Endothelial cell of umbilical vein (primary cell): Measurements from ENCODE around the gene APBA3. TPM values are rescaled to one million over a fixed set of nuclear protein-coding genes. Genes with fewer than 3 reads are reported as not detected.

ENCODE experiments used
- BruUV-seq: library from RNA; stranded (reverse); fragments of 400-500 nt; replicated peaks from 2 replicates; lab custom pipeline; 2021; lab: Mats Ljungman, UMichigan
- CTCF ChIA-PET: fragments of 300-600, 350-600 bp; sonication (Branson Sonifier 250); formaldehyde crosslinking; loops from one replicate; lab custom pipeline; 2021; ENCODE audit warnings: antibody characterized with exemption, inconsistent platforms; lab: Charles Lee
- POLR2A ChIA-PET: fragments of 300-600, 350-600 bp; sonication (Branson Sonifier 250); formaldehyde crosslinking; loops from one replicate; lab custom pipeline; 2021; ENCODE audit warnings: antibody characterized with exemption, inconsistent platforms; lab: Charles Lee
- DNase-seq: peaks from one replicate; pipeline ENCODE4 v3.0.0-alpha.2; 2011; ENCODE audit warnings: low read depth, low spot score
- FAIRE-seq: peaks from 2 replicates; lab custom pipeline; 2011; peaks lifted over from hg19 to GRCh38; lab: Jason Lieb, UNC
- H2AFZ ChIP-seq: 2 replicates; pipeline ENCODE4 v1.6.0; 2012; ENCODE audit warnings: low read depth, low read length, control low read depth, inconsistent platforms
- H3K27ac ChIP-seq: 2 replicates; pipeline ENCODE4 v1.5.1; 2011; ENCODE audit warnings: low read depth, mild to moderate bottlenecking, control low read depth, low read length, moderate library complexity; ENCODE audit not compliant: insufficient read depth
- H3K27me3 ChIP-seq, 2 experiments: 2 replicates each; pipeline versions ENCODE4 v1.6.0 to v1.6.1; 2011; ENCODE audit warnings: low read length in 2 of 2, mixed read lengths in 1 of 2; ENCODE audit not compliant: control insufficient read depth in 2 of 2, insufficient read depth in 2 of 2
- H3K36me3 ChIP-seq, 2 experiments: 2 replicates in 1 of 2; 3 replicates in 1 of 2; pipeline ENCODE4 v1.5.1; 2011; ENCODE audit warnings: low read length in 2 of 2, mild to moderate bottlenecking in 1 of 2, moderate library complexity in 1 of 2; ENCODE audit not compliant: control insufficient read depth in 2 of 2, insufficient read depth in 2 of 2; ENCODE audit errors: extremely low read depth in 1 of 2
- H3K4me1 ChIP-seq: 3 replicates; pipeline ENCODE4 v1.5.1; 2011; ENCODE audit warnings: mild to moderate bottlenecking, low read length; ENCODE audit not compliant: control insufficient read depth, insufficient read depth; ENCODE audit errors: extremely low read depth
- H3K4me2 ChIP-seq: 2 replicates; pipeline ENCODE4 v1.6.1; 2011; ENCODE audit warnings: low read length, control low read depth, mixed read lengths; ENCODE audit not compliant: insufficient read depth
- H3K4me3 ChIP-seq, 3 experiments: fragments of 200-600 bp in 1 of 3; sonication (generic), shearing (Covaris generic) in 1 of 3; replicated peaks in 1 of 3; 2 replicates each; pipeline ENCODE4 v1.5.1; 2011 to 2016; ENCODE audit warnings: control low read depth in 3 of 3, low read length in 3 of 3, mild to moderate bottlenecking in 2 of 3, inconsistent platforms in 1 of 3, low read depth in 1 of 3, moderate library complexity in 1 of 3; ENCODE audit not compliant: insufficient read depth in 1 of 3
- H3K79me2 ChIP-seq: 2 replicates; pipeline ENCODE4 v1.6.0; 2012; ENCODE audit warnings: low read length, inconsistent platforms; ENCODE audit not compliant: control insufficient read depth, insufficient read depth
- H3K9ac ChIP-seq: replicated peaks from 2 replicates; pipeline ENCODE3; 2011; ENCODE audit warnings: low read length, control low read depth; ENCODE audit not compliant: insufficient read depth; ENCODE audit errors: extremely low read depth
- H3K9me1 ChIP-seq: replicated peaks from 3 replicates; pipeline ENCODE4 v1.6.0; 2011; ENCODE audit warnings: mild to moderate bottlenecking, low read length; ENCODE audit not compliant: control insufficient read depth, insufficient read depth; ENCODE audit errors: extremely low read depth
- H3K9me3 ChIP-seq: replicated peaks from 2 replicates; pipeline ENCODE4 v1.5.1; 2012; ENCODE audit warnings: low read length, inconsistent platforms; ENCODE audit not compliant: control insufficient read depth, insufficient read depth
- H4K20me1 ChIP-seq: replicated peaks from 2 replicates; pipeline ENCODE3; 2011; ENCODE audit warnings: mild to moderate bottlenecking, low read length; ENCODE audit not compliant: control insufficient read depth, insufficient read depth; ENCODE audit errors: extremely low read depth
- CTCF ChIP-seq, 2 donors: IDR thresholded peaks; 1 replicate in 1 of 2; 2 replicates in 1 of 2; pipeline ENCODE4 v1.5.1; 2011; ENCODE audit warnings: low read length in 2 of 2, mild to moderate bottlenecking in 2 of 2, moderate library complexity in 2 of 2, control low read depth in 1 of 2, inconsistent platforms in 1 of 2, low read depth in 1 of 2; ENCODE audit not compliant: insufficient read depth in 1 of 2; ENCODE audit errors: extremely low read depth in 1 of 2
- FOS ChIP-seq: IDR thresholded peaks from 2 replicates; pipeline ENCODE4 v1.6.1; 2011; ENCODE audit warnings: mild to moderate bottlenecking, low read length, moderate library complexity, borderline replicate concordance; ENCODE audit not compliant: insufficient read depth
- JUN ChIP-seq: IDR thresholded peaks from 2 replicates; pipeline ENCODE4 v1.6.1; 2011; ENCODE audit warnings: borderline replicate concordance, low read depth; ENCODE audit not compliant: insufficient read length, insufficient read depth
- MYC ChIP-seq: IDR thresholded peaks from one replicate; pipeline ENCODE4 v1.6.1; 2011; ENCODE audit warnings: mild to moderate bottlenecking, low read depth, low read length
- POLR2A ChIP-seq: IDR thresholded peaks from 2 replicates; pipeline ENCODE4 v1.6.1; 2012; ENCODE audit warnings: low read depth, mild to moderate bottlenecking, control low read depth, low read length
- POLR2AphosphoS5 ChIP-seq: IDR thresholded peaks from 2 replicates; pipeline ENCODE4 v1.6.1; 2012; ENCODE audit warnings: low read depth, mild to moderate bottlenecking, control low read depth, low read length, moderate library complexity; ENCODE audit not compliant: insufficient read depth
- dilution Hi-C: fragments of 300-500 bp; cut with MboI; formaldehyde crosslinking; loops from one replicate; pipeline ENCODE4 v1.15.0; 2019; ENCODE audit warnings: low sequenced_read_pairs; ENCODE audit not compliant: extremely low pct_ligation_motif_present
- intact Hi-C: fragments of 100-400 bp; cut with micrococcal nuclease; formaldehyde crosslinking; loops from one replicate; pipeline ENCODE4 v1.10.0; 2022
- polyA plus RNA-seq, 4 experiments: library from polyadenylated mRNA; depleted of rRNA in 3 of 4; stranded (reverse) in 3 of 4; unstranded in 1 of 4; fragments of >200 nt; gene quantifications; 2 replicates each; pipeline versions ENCODE4 v1.2.1 to v1.2.3, GENCODE V29; 2011 to 2012; ENCODE audit warnings: missing spikeins in 1 of 4
- small RNA-seq: library from RNA; depleted of rRNA; stranded (forward); fragments of <200 nt; gene quantifications from one replicate; pipeline ENCODE3, GENCODE V24; 2012; ENCODE audit warnings: low replicate concordance, low read depth; ENCODE audit not compliant: insufficient read depth, insufficient read length
- total RNA-seq: library from RNA; stranded (reverse); gene quantifications from 2 replicates; pipeline ENCODE4 v1.2.3, GENCODE V29; 2021

APBA3 gene
- total and polyA plus RNA-seq, 2 donors (not counting 3 experiments of a cell fraction or from before 2014, with no cell fraction given): 23.4 to 25.1 TPM

- intact Hi-C loops (loop anchor here (10.0 kb wide), 1 partner anchor 76 kb away; the partner anchor contains the start of gene CACTIN), dilution Hi-C loops (no loop called here)
- Histone ChIP-seq H3K9me3 (no peaks in the 10 kb centered on the region), H2AFZ (no peak overlapping the region), H3K9me1 (no peaks in the 10 kb centered on the region), H3K36me3 (no peaks in the 10 kb centered on the region), H3K4me2 (no peak overlapping the region), H3K27me3 (no peaks in the 10 kb centered on the region), H4K20me1 (peaks cover 4% of the 10 kb centered on the region), H3K4me1 (peaks cover 8% of the 10 kb centered on the region), H3K27ac (no peak overlapping the region), H3K9ac (no peak overlapping the region), H3K79me2 (peaks cover 35% of the 10 kb centered on the region), H3K4me3 (no peak overlapping the region)
- no peak for FAIRE-seq
- TF ChIP-seq CTCF (IDR thresholded peaks at IDR 0.05; ENCODE audit: extremely low read depth in 1 of 2, insufficient read depth in 1 of 2, low read depth in 1 of 2, low read length in 2 of 2): no peak
- TF ChIP-seq FOS: no peak
- no peak for TF ChIP-seq POLR2A
- TF ChIP-seq POLR2AphosphoS5: no peak
- no peak for TF ChIP-seq MYC
- TF ChIP-seq JUN: no peak
- POLR2A ChIA-PET: no interaction called here
- no TSS peak for BruUV-seq
- CTCF ChIA-PET: interaction anchor here (0.6 to 3.1 kb wide), 3 partner anchors 32 to 1807 kb away, joined by 3 to 66 read pairs (median 9); no protein-coding TSS in a partner anchor
- DNase-seq: no peak
Measured at GRCh38 chr19:3701200-3701599, 60.3 kb downstream of the APBA3 start.

Small RNA genes lying within 50 kb of the gene (small RNA-seq; reads per million reads assigned to genes)
- not detected for gene AC005777.1

Other genes starting within 250 kb of the APBA3 start
- gene TEKTIP1, start 222.5 kb downstream of the APBA3 start, total RNA-seq: 0.53 and 0.73 TPM in 2 replicates
- gene TEKTIP1, start 222.5 kb downstream of the APBA3 start, polyA plus RNA-seq: not detected in 2 replicates
- 78.9 and 80.4 TPM in 2 replicates for gene MFSD12, start 204.1 kb downstream of the APBA3 start, total RNA-seq
- gene MFSD12, start 204.1 kb downstream of the APBA3 start, polyA plus RNA-seq: 51.7 and 66.9 TPM in 2 replicates
- 98.0 and 98.2 TPM in 2 replicates for gene HMG20B, start 188.7 kb downstream of the APBA3 start, total RNA-seq
- 53.2 and 63.9 TPM in 2 replicates for gene HMG20B, start 188.7 kb downstream of the APBA3 start, polyA plus RNA-seq
- 6.6 and 7.1 TPM in 2 replicates for gene GIPC3, start 176.2 kb downstream of the APBA3 start, total RNA-seq
- gene GIPC3, start 176.2 kb downstream of the APBA3 start, polyA plus RNA-seq: 1.9 and 2.2 TPM in 2 replicates
- 2.9 and 3.4 TPM in 2 replicates for gene TBXA2R, start 154.8 kb downstream of the APBA3 start, total RNA-seq
- 2.4 TPM in 2 replicates for gene TBXA2R, start 154.8 kb downstream of the APBA3 start, polyA plus RNA-seq
- 36.1 and 36.4 TPM in 2 replicates for gene CACTIN, start 134.9 kb downstream of the APBA3 start, total RNA-seq
- gene CACTIN, start 134.9 kb downstream of the APBA3 start, polyA plus RNA-seq: 29.7 and 31.8 TPM in 2 replicates
- 79.5 and 82.2 TPM in 2 replicates for gene PIP5K1C, start 61.2 kb downstream of the APBA3 start, total RNA-seq
- 31.6 and 37.4 TPM in 2 replicates for gene PIP5K1C, start 61.2 kb downstream of the APBA3 start, polyA plus RNA-seq
- gene TJP3, start 53.3 kb downstream of the APBA3 start, total RNA-seq: not detected in 2 replicates
- gene TJP3, start 53.3 kb downstream of the APBA3 start, polyA plus RNA-seq: 0.10 TPM in 1 of 2 replicates, not detected in the other
- 67.5 and 76.3 TPM in 2 replicates for gene MRPL54, start 990 bp upstream of the APBA3 start, total RNA-seq
- gene MRPL54, start 990 bp upstream of the APBA3 start, polyA plus RNA-seq: 80.2 and 93.1 TPM in 2 replicates
- not detected in 2 replicates for gene RAX2, start 10.5 kb upstream of the APBA3 start, total RNA-seq
- gene RAX2, start 10.5 kb upstream of the APBA3 start, polyA plus RNA-seq: not detected in 2 replicates
- gene MATK, start 24.7 kb upstream of the APBA3 start, total RNA-seq: not detected in 2 replicates
- not detected in 2 replicates for gene MATK, start 24.7 kb upstream of the APBA3 start, polyA plus RNA-seq
- not detected in 2 replicates for gene ZFR2, start 107.3 kb upstream of the APBA3 start, total RNA-seq
- gene ZFR2, start 107.3 kb upstream of the APBA3 start, polyA plus RNA-seq: 0.11 TPM in 1 of 2 replicates, not detected in the other
- gene ATCAY, start 119.0 kb upstream of the APBA3 start, total RNA-seq: not detected in 2 replicates
- 0.03 TPM in 1 of 2 replicates, not detected in the other for gene ATCAY, start 119.0 kb upstream of the APBA3 start, polyA plus RNA-seq
- not detected in 2 replicates for gene NMRK2, start 171.4 kb upstream of the APBA3 start, total RNA-seq
- gene NMRK2, start 171.4 kb upstream of the APBA3 start, polyA plus RNA-seq: not detected in 2 replicates
- gene DAPK3, start 209.4 kb upstream of the APBA3 start, total RNA-seq: 157 and 170 TPM in 2 replicates
- 175 and 176 TPM in 2 replicates for gene DAPK3, start 209.4 kb upstream of the APBA3 start, polyA plus RNA-seq
- gene EEF2, start 223.8 kb upstream of the APBA3 start, total RNA-seq: 2,318 and 2,351 TPM in 2 replicates
- 1,496 and 1,538 TPM in 2 replicates for gene EEF2, start 223.8 kb upstream of the APBA3 start, polyA plus RNA-seq
- 46.2 and 47.2 TPM in 2 replicates for gene PIAS4, start 246.0 kb upstream of the APBA3 start, total RNA-seq
- gene PIAS4, start 246.0 kb upstream of the APBA3 start, polyA plus RNA-seq: 23.6 and 26.2 TPM in 2 replicates